SK-N-SH (cell line): Measurements from ENCODE around the gene OBSL1. TPM values are rescaled to one million over a fixed set of nuclear protein-coding genes. Genes with fewer than 3 reads are reported as not detected.

Source experiments
- CTCF ChIA-PET: fragments of 300-600, 350-600 bp; formaldehyde crosslinking; extraction: SDS; loops from one replicate; lab custom pipeline; 2021; lab: Yijun Ruan, JAX
- POLR2A ChIA-PET: fragments of 350-600 bp; sonication (Branson Sonifier 250); formaldehyde crosslinking; extraction: SDS; loops from one replicate; lab custom pipeline; 2020; ENCODE audit warnings: antibody characterized with exemption, inconsistent platforms; lab: Yijun Ruan, JAX
- DNase-seq: peaks from one replicate; pipeline ENCODE4 v3.0.0; 2012
- H2AFZ ChIP-seq: fragments of 200-600 bp; sonication (generic); 2 replicates; pipeline ENCODE4 v1.8.1; 2016; ENCODE audit warnings: antibody characterized with exemption, mild to moderate bottlenecking, low read depth
- H3F3A ChIP-seq: fragments of 200-600 bp; sonication (generic); replicated peaks from 2 replicates; pipeline ENCODE3; 2016; ENCODE audit warnings: antibody characterized with exemption, mild to moderate bottlenecking; ENCODE audit not compliant: insufficient read depth
- H3K27ac ChIP-seq, 2 experiments: fragments of 200-500 bp in 1 of 2; fragments of 200-600 bp in 1 of 2; sonication (Bioruptor generic) in 1 of 2; sonication (generic), shearing (Covaris generic) in 1 of 2; 2 replicates each; pipeline versions ENCODE4 v1.5.1 to v1.6.1; 2014 to 2016; ENCODE audit warnings: low read depth in 2 of 2, inconsistent platforms in 1 of 2, low read length in 1 of 2, mild to moderate bottlenecking in 1 of 2, mixed read lengths in 1 of 2
- H3K27me3 ChIP-seq: fragments of 200-600 bp; sonication (generic), shearing (Covaris generic); 2 replicates; pipeline ENCODE4 v1.6.1; 2016; ENCODE audit warnings: mixed run types; ENCODE audit not compliant: insufficient read depth
- H3K36me3 ChIP-seq, 2 experiments: fragments of 200-500 bp in 1 of 2; fragments of 200-600 bp in 1 of 2; sonication (Bioruptor generic) in 1 of 2; sonication (generic) in 1 of 2; replicated peaks in 1 of 2; 2 replicates each; pipeline versions ENCODE3 to v1.5.1; 2014 to 2016; ENCODE audit warnings: low read length in 1 of 2, mild to moderate bottlenecking in 1 of 2; ENCODE audit not compliant: insufficient read depth in 2 of 2, control insufficient read depth in 1 of 2
- H3K4me1 ChIP-seq, 2 experiments: fragments of 200-500 bp in 1 of 2; fragments of 200-600 bp in 1 of 2; sonication (Bioruptor generic) in 1 of 2; sonication (generic), shearing (Covaris generic) in 1 of 2; 2 replicates each; pipeline versions ENCODE4 v1.5.1 to v1.6.1; 2014 to 2016; ENCODE audit warnings: low read depth in 1 of 2, low read length in 1 of 2, mixed run types in 1 of 2; ENCODE audit not compliant: insufficient read depth in 2 of 2, control insufficient read depth in 1 of 2
- H3K4me2 ChIP-seq: fragments of 200-600 bp; sonication (generic), shearing (Covaris generic); 2 replicates; pipeline ENCODE4 v1.6.1; 2017; ENCODE audit warnings: mixed run types
- H3K4me3 ChIP-seq, 2 experiments: fragments of 200-500 bp in 1 of 2; fragments of 200-600 bp in 1 of 2; sonication (Bioruptor generic) in 1 of 2; sonication (generic), shearing (Covaris generic) in 1 of 2; 2 replicates each; pipeline versions ENCODE4 v1.5.1 to v1.8.1; 2014 to 2016; ENCODE audit warnings: low read depth in 2 of 2, inconsistent platforms in 1 of 2, low read length in 1 of 2, mild to moderate bottlenecking in 1 of 2, mixed read lengths in 1 of 2, moderate library complexity in 1 of 2
- H3K79me2 ChIP-seq: fragments of 200-600 bp; sonication (generic); 2 replicates; pipeline ENCODE4 v1.8.1; 2017; ENCODE audit warnings: mild to moderate bottlenecking; ENCODE audit not compliant: insufficient read depth
- H3K9ac ChIP-seq: fragments of 200-600 bp; sonication (generic); 2 replicates; pipeline ENCODE4 v1.6.1; 2017; ENCODE audit warnings: mixed run types
- H3K9me2 ChIP-seq: fragments of 200-600 bp; sonication (generic); 2 replicates; pipeline ENCODE4 v1.6.1; 2017; ENCODE audit warnings: mixed run types
- H3K9me3 ChIP-seq: fragments of 200-600 bp; sonication (generic); 2 replicates; pipeline ENCODE4 v1.6.1; 2017; ENCODE audit warnings: mixed run types, mild to moderate bottlenecking, moderate library complexity
- H4K20me1 ChIP-seq: fragments of 200-600 bp; sonication (generic); 2 replicates; pipeline ENCODE4 v1.6.1; 2017; ENCODE audit warnings: mild to moderate bottlenecking, mixed run types; ENCODE audit not compliant: insufficient read depth
- CTCF ChIP-seq: fragments of 200-600 bp; sonication (generic); IDR thresholded peaks from 2 replicates; pipeline ENCODE4 v1.6.1; 2017; ENCODE audit warnings: antibody characterized with exemption, mild to moderate bottlenecking, moderate library complexity
- ELF1 ChIP-seq: IDR thresholded peaks from 2 replicates; pipeline ENCODE4 v1.4.0; 2012
- EZH2phosphoT487 ChIP-seq: fragments of 200-600 bp; sonication (generic); IDR thresholded peaks from 2 replicates; pipeline ENCODE4 v1.6.1; 2017; ENCODE audit warnings: low read depth, mixed run types, mild to moderate bottlenecking, antibody characterized with exemption, moderate library complexity, borderline replicate concordance
- GABPA ChIP-seq: IDR thresholded peaks from 2 replicates; pipeline ENCODE4 v1.4.0; 2012; ENCODE audit warnings: low read depth, mild to moderate bottlenecking
- MXI1 ChIP-seq: IDR thresholded peaks from 2 replicates; pipeline ENCODE4 v1.6.1; 2012; ENCODE audit warnings: mild to moderate bottlenecking, low read depth, low read length, improper control_type of control experiment
- POLR2AphosphoS5 ChIP-seq: IDR thresholded peaks from 2 replicates; pipeline ENCODE4 v1.6.1; 2012; ENCODE audit warnings: low read depth, low read length
- RAD21 ChIP-seq: IDR thresholded peaks from 2 replicates; pipeline ENCODE4 v1.6.1; 2012; ENCODE audit warnings: mild to moderate bottlenecking, low read length
- RXRA ChIP-seq: IDR thresholded peaks from 2 replicates; pipeline ENCODE4 v1.4.0; 2012; ENCODE audit warnings: low read depth, mild to moderate bottlenecking, borderline replicate concordance
- SMC3 ChIP-seq: IDR thresholded peaks from 2 replicates; pipeline ENCODE4 v1.6.1; 2012; ENCODE audit warnings: low read depth, low read length, improper control_type of control experiment
- YY1 ChIP-seq: IDR thresholded peaks from 2 replicates; pipeline ENCODE4 v1.4.0; 2012; ENCODE audit warnings: low read depth, mild to moderate bottlenecking
- WGBS: methylation state at CpG from one replicate; pipeline ENCODE4 v1.1.6; 2017; ENCODE audit warnings: low lambda C conversion rate; 5-methylcytosine and 5-hydroxymethylcytosine counted together
- polyA plus RNA-seq, 3 experiments: library from polyadenylated mRNA; depleted of rRNA; stranded (reverse); fragments of >200 nt; gene quantifications; 2 replicates each; pipeline ENCODE4 v1.2.3, GENCODE V29; 2012
- TF ChIP-seq, protein P1 (sequence below): IDR thresholded peaks from 2 replicates; pipeline ENCODE4 v1.4.0; 2012; ENCODE audit warnings: low read depth, borderline replicate concordance
- TF ChIP-seq, protein P2 (sequence below): IDR thresholded peaks from 2 replicates; pipeline ENCODE4 v1.4.0; 2012; ENCODE audit warnings: low read depth

OBSL1 gene
- polyA plus RNA-seq, 1 of the 3 experiments (the other 2 are of a cell fraction): 93.0 TPM

DNA sequence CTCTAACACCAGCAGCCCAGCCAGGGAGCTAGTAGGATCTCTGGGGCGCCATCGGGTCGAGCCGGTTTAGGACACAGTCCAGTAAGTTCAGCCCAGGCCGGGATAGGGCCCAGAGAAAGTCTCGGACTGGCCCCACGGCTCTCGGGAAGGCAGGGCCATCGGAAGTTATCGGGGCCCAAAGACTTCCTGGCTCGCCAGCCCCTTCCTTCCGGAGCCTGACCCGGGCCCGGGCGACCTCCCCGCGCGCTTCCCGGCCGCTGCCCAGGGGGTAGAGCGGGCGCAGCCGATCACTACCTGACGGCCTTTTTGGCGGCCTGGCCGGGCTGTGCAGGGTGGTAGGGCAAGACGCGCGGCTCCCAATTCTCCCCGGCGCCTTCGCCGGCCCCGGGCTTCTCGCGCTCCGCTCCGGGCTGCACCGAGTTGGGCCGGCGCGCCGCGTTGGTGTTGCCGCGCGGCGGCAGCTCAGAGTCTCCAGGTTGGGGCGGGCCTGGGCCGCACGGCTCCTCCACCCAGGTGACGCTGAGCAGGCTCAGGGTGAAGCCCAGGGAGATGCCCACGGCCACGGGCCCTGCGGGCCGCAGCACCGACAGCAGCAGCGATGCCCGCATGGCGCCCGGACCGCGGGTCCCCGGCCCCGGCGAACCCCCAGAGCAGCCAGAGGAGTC is 28.3 kb downstream of the OBSL1 start:
- H4K20me1 ChIP-seq: peaks cover 20% of the 10 kb centered on the region
- peaks cover 13% of the 10 kb centered on the region for H3K79me2 ChIP-seq
- ChIA-PET CTCF (interaction anchor here (0.6 to 62.1 kb wide), 22 partner anchors 15 to 265 kb away, joined by 3 to 2824 read pairs (median 9); partner anchors contain the start of genes ASIC4, GMPPA and STK11IP), POLR2A (interaction anchor here (1.0 to 1.9 kb wide), 6 partner anchors 10 to 55 kb away, joined by 3 to 14 read pairs (median 9); partner anchors contain the start of genes GMPPA, INHA, OBSL1 and STK11IP)
- peaks cover 6% of the 10 kb centered on the region for H3F3A ChIP-seq
- no peaks in the 10 kb centered on the region for H3K27me3 ChIP-seq
- peak overlapping the region; percentile 78 for H2AFZ ChIP-seq
- H3K9ac ChIP-seq: peak overlapping the region; percentile 75
- H3K4me2 ChIP-seq: peak overlapping the region; percentile 97
- peak; percentile 71 for DNase-seq
- H3K4me1 ChIP-seq: peaks cover 7 to 32% of the 10 kb centered on the region in 2 experiments; a peak in 2 of 4 replicates
- TF ChIP-seq, protein P1, sequence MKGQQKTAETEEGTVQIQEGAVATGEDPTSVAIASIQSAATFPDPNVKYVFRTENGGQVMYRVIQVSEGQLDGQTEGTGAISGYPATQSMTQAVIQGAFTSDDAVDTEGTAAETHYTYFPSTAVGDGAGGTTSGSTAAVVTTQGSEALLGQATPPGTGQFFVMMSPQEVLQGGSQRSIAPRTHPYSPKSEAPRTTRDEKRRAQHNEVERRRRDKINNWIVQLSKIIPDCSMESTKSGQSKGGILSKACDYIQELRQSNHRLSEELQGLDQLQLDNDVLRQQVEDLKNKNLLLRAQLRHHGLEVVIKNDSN: no peak
- TF ChIP-seq, protein P2, sequence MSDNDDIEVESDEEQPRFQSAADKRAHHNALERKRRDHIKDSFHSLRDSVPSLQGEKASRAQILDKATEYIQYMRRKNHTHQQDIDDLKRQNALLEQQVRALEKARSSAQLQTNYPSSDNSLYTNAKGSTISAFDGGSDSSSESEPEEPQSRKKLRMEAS: peak; percentile 16; the same call in 1 of the 2 replicates
- TF ChIP-seq YY1 (0 out of 2 replicates have a peak, but pooled peaks have one; percentile 16), GABPA (peak; percentile 71), RXRA (no peak)
- H3K9me3 ChIP-seq: no peaks in the 10 kb centered on the region
- H3K9me2 ChIP-seq: no peaks in the 10 kb centered on the region
- 0% methylated on average over 19 of the region's 66 CpGs for WGBS
- H3K4me3 ChIP-seq: peak overlapping the region; percentile 62 to 86
- peak overlapping the region; percentile 62 to 77 for H3K27ac ChIP-seq
- peaks cover 9 to 30% of the 10 kb centered on the region in 2 experiments for H3K36me3 ChIP-seq

- no peak overlapping the region for H2AFZ ChIP-seq
- TF ChIP-seq RAD21 (peak; percentile 52), POLR2AphosphoS5 (no peak), SMC3 (peak; percentile 71), MXI1 (peak; percentile 46; the same call in 1 of the 2 replicates), CTCF (peak; percentile 100), EZH2phosphoT487 (no peak), ELF1 (peak; percentile 51; the same call in 1 of the 2 replicates)
- TF ChIP-seq, protein P2: 0 out of 2 replicates have a peak, but pooled peaks have one; percentile 25
Observed at GRCh38 chr2:219541611-219542180, 29.6 kb downstream of the OBSL1 start.

More at GRCh38 chr2:219541611-219542180, 29.6 kb downstream of the OBSL1 start:
- Histone ChIP-seq H3K9ac (no peak overlapping the region), H3K9me3 (no peaks in the 10 kb centered on the region), H3K4me3 (peak overlapping the region; percentile 62 to 86; a peak in 3 of 4 replicates), H3K27ac (no peak overlapping the region; a peak in 1 of 4 replicates), H3K9me2 (no peaks in the 10 kb centered on the region), H3K27me3 (no peaks in the 10 kb centered on the region), H3K4me2 (peak overlapping the region; percentile 97), H3F3A (peaks cover 6% of the 10 kb centered on the region), H3K79me2 (peaks cover 13% of the 10 kb centered on the region), H3K36me3 (peaks cover 9 to 30% of the 10 kb centered on the region in 2 experiments), H3K4me1 (peaks cover 7 to 30% of the 10 kb centered on the region in 2 experiments; a peak in 2 of 4 replicates), H4K20me1 (peaks cover 20% of the 10 kb centered on the region)
- POLR2A ChIA-PET: interaction anchor here (0.6 to 0.8 kb wide), 4 partner anchors 16 to 297 kb away, joined by 3 to 5 read pairs (median 3); partner anchors contain the start of gene STK11IP
- WGBS: 7% methylated on average over 27 of the region's 48 CpGs
- DNase-seq: peak; percentile 87
- CTCF ChIA-PET: interaction anchor here (0.6 to 62.1 kb wide), 78 partner anchors 8 to 288 kb away, joined by 3 to 2824 read pairs (median 4); partner anchors contain the start of genes ASIC4, GMPPA, OBSL1 and STK11IP
